ENCODE results near the gene LRP6.
"Not testable (repeated sequence)": the region's sequence is repeated elsewhere in the genome, so short reads cannot be mapped to it uniquely, and the experiment has no call there.

The LRP6 gene

DNA sequence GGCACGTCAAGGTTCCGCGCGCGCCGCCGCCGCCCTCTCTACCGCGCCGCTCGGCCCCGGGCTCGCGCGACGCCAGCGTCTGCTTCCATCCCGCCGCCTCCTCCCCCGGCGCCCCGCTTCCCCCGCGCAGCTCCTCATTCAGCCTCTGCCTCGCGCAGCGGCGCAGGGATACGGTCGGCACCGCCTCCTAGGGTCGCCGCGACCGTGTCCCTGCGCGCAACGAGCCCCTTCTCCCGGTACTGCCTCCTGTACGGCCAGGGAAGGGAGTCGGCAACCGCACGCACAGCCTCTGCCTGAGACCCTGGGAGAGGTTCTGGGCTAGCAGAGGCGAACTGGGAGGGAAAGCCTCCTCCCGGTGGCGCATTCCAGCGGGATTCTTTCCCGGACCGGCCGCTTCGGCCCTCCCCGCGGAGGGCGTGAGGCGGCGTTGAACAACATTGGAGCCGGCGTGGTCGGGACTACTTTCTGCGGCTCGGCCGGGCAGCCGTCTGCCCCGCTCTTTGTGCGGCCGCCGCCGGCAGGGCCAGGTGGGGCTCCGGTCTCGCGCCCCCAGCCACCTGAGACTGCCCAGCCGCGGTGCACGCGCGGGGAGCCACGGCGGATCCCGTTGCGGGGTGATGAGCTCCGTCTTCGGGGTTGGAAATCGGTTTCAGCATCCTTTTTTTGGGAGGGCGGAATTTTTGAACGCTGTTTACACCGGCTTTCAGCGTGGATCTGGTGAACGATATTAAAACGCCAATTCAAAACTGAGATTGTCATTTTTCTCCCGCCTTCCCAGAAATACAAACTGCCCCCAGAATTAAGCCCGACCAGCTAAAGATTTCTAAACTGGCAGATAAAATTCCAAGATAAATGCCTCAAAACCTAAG is at the start of gene LRP6:
TSS of gene LRP6 (minus strand) at position 172 of the 869 bp plus-strand sequence. CDS start 309 bp downstream, outside the sequence.
- DNase-seq (ENCODE audit: low spot score) = peak; percentile 96

DNA sequence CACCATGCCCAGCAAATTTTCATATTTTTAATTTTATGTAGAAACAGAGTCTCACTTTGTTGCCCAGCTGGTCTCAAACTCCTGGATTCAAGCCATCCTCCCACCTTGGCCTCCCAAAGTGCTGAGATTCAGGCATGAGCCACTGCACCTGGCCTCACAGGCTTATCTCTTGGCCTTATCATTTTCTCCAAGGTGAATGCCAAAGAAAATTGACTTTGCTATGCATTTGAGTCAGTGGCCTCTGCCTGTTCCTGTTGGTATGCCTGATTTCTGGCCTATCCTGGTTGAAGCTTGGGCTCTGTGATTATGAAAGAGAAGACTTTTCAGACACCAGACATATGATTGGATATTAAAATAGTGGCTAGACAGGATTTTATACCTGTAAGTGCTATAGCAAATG is 49.0 kb upstream of the LRP6 start:
- no peak for DNase-seq (ENCODE audit: low spot score)

DNA sequence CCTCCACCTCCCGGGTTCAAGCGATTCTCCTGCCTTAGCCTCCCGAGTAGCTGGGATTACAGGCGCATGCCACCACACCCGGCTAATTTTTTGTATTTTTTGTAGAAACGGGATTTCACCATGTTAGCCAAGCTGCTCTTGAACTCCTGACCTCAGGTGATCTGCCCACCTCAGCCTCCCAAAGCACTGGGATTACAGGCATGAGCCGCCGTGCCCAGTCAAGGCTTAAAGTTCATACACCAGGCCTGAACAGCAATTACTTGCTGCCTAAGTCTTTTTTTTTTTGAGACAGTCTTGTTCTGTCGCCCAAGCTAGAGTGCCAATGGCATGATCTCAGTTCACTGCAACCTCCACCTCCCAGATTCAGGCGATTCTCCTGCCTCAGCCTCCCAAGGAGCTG is 43.9 kb upstream of the LRP6 start:
- DNase-seq (ENCODE audit: low spot score) = not testable (repeated sequence)

DNA sequence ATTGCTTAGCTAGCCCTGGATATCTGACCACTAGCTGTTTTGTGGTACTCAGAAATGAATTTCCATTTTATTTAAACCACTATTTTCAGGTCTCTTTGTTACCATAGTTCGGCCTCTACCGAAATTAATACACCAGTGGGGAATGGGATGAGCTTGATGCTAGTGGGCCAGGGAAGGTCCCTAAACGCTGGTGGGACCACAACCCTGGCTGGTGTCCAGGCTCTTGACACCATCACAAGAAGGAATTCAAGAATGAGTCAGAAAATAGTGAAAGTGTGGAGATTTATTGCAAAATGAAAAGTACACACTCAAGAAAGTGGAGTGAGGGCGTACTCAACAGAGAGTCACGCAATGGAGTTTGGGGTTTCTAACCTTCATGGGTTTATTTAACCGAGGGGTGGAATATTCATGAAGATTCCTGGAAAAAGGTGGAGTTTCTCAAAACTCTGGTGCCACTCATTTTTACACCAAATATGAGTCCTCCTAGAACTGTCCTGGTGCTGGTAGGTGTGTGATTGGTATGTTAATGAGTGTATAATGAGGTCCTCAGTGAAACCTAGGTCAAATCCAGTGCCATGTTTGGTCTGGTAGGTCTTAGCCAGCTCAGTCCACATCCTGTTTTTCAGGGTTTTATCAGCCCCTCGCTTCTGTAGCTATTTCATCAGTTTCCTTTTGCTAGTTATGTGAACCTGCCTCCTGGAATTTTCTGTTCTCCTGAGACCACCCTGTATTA is 38.9 kb upstream of the LRP6 start:
- DNase-seq (ENCODE audit: low spot score) = no peak

DNA sequence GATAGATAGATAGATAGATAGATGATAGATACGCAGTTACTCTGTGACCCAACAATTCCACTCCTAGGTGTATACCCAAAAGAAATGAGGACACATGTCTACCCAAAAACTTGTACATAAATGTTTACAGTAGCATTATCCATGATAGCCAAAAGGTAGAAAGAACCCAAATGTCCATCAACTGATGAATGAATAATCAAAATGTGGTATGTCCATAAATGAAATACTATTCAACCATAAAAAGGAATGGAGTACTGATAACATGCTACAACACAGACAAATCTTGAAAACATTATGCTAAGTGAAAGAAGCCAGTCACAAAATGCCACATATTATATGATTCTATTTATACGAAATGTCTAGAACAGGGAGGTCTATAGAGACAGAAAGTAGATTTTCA is 36.1 kb upstream of the LRP6 start:
- no peak for DNase-seq (ENCODE audit: low spot score)

DNA sequence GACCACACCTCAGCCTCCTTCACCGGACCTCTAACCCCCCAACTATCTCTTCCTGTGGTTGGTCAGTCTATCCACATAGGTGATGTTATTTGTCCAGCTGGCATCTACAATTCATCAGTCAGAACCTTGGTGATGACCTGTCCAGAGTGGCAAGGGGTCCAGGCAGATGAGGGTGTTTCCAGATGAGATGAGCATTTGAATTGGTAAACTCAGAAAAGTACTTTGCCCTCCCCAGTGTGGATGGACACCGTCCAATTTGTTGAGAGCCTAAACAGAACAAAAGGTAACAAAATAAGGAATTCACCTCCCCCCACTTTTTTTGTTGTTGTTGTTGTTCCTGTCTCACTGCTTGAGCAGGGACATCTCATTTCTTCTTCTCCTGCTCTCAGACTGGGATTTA is 34.3 kb upstream of the LRP6 start:
- DNase-seq (ENCODE audit: low spot score) = no peak

DNA sequence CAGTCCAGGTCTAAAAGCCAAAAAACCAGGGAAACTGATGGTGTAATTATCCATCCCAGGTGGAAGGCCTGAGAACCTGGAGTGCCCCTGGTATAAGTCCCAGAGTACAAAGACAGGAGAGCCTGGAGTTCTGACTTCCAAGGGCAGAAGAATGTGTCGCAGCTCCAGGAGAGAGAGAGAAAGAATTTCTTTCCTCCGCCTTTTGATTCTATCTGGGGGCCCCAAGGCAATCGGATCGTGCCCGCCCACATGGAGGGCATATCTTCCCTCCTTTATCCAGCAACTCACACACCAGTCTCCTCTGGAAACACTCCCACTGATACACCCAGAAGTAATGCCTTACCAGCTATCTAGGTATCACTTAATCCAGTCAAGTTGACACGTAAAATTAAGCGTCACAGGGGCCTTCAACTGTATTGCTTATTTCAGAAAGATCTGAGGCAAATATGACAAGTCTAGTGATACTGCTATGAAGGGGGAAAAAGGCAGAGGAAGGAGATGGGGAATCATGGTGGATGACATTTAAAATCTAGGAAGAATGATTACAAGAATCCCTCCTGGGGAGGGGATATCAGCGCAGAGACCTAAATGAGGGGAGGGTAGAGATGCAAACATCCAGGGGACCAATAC is 30.5 kb upstream of the LRP6 start:
- no peak for DNase-seq (ENCODE audit: low spot score)

DNA sequence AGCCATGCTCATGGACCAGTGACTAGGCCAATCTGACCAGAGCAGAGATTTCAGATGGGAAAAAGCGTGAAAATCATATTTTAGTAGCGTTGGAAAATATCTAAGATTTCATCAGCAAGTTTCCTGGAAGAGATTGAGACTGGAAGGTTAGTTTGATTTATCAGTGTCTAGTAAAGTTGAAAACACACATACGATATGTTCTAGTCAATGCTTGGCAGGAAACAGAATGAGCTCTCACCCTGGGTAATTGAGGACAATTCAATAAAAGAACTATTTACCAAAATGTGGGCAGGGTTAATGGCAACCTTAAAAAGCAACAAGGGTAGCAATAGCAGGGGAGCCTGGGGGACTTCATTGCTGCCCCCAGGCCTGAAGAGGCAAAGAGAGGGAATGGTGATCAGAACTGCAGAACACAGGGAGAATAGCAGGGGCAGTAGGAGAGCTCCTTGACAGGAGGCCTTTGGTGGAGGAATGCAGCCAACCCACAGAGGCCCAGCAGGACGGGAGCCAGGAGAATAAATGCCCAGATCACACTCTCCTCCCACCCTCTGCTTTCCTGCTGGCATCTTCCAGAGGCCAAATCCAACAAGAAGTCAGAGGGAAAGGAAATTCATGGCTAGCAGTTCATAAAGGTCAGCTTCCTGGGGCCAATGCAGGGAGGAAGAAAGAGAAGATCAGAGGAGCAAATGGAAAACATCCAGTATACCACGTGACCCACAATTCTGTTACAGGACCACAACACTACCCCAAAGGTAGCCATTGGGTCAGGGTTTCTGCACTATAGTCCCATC is 27.6 kb upstream of the LRP6 start:
- DNase-seq (ENCODE audit: low spot score) = no peak

DNA sequence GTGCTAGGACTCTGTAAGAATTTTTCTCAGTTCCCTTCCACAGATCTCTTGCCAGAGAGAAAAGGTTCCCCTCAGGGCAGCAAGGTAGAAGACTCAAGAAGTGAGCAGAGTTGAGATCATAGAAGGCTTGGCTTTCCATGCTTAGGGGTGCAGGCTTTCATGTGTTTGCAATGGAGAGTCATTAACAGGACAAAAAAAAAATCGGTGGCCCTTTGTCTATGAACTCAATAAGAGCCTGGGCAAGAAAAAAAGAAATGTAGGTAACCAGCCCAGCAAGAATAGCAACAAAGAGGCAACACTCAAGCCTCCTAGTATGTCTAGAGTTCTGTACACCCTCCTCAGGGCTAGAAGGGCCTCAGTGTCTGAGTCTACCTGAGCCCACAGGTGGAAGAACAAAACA is 23.4 kb upstream of the LRP6 start:
- no peak for DNase-seq (ENCODE audit: low spot score)

DNA sequence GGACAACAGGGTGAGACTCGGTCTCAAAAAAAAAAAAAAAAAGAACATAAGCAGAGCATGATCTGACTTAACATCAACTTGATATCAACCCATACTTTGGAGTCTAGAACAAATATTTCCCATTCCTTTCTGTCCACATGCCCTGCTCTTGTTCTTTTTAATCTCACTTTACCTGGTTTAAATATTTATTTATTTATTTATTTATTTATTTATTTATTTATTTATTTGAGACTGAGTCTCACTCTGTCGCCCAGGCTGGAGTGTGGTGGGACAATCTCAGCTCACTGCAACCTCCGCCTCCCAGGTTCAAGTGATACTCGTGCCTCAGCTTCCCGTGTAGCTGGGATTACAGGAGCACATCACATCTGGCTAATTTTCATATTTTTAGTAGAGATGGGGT is 19.6 kb upstream of the LRP6 start:
- no peak for DNase-seq (ENCODE audit: low spot score)

DNA sequence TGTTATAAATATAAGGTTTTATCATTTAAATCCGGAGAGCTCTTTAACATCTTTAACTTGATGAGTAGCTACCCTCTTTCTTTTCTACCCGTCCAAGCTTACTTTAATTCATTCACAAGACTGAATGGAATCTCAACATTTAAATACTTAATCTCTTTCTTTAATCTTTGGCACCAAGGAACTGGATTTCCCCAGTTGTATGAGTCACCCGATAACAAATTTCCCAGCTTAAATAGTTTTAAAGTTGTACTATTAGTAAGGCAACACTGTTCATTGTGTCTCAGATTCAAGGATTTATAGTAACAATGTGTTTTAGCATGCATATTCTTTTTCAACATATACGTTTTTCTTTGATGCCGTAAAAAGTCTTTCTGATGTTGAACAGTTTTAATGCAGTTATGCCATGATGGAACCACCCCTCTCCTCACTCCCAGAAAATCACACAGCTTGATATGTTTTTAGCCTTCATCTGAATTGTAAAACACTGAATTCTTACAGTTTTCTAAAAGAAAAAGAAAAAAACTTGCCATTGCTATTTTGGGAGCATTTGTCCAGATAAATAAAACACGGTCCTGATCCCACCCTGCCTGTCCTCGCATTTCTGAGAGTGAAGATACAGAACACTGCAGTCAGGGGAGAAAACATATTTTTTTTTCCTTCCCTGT is 16.0 kb upstream of the LRP6 start:
- DNase-seq (ENCODE audit: low spot score) = no peak

DNA sequence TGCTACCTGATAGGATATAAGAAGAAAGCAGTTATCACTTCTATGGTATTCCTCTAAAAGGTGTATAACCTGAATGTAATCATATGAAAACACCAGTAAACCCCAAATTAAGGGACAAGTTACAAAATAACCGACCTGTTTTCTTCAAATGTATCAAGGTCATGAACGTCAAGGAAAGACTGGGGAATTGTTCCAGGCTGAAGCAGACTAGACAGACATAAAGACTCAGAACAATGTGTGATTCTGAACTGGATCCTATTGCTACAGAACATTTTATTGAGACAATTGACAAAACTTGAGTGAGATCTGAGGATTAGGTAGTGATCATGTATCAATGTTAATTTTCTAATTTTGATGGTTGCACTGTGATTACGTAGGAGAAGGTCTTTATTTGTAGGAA is 15.4 kb upstream of the LRP6 start:
- no peak for DNase-seq (ENCODE audit: low spot score)

DNA sequence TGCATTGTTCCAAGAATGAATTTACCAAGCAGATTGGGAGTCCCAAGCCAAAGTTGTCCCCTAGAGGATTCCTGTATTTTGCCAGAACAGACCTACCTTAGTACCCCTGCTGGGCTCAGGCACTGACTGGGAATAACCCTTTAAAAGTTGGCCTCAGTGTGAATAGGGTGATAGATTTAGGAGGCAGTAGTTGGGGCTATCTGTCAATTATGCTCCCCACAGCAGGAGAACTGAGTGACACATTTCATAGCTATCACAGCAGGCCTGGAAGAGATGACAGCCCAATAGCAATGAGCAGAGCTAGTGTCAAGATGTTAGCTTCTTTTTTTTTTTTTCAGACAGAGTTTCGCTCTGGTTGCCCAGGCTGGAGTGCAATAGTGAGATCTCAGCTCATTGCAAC is 14.3 kb upstream of the LRP6 start:
- DNase-seq (ENCODE audit: low spot score) = no peak

DNA sequence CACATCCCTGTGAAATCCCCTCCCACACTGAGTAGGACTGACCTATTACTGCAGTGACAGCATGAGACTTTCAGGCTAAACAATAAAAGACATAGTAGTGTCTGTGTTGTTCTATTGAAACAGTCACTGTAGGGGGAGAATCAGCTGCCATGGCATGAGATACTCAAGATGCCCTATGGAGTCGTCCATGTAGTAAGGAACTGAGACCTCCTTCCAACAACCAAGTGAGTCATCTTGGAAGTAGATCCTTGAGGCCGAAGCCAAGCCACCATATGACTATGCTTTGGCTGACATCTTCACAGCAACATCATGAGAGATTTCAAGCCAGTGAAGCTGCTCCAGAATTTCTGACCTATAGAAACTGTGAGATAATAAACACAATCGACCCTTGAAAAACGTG is 12.1 kb upstream of the LRP6 start:
- DNase-seq (ENCODE audit: low spot score) = no peak

DNA sequence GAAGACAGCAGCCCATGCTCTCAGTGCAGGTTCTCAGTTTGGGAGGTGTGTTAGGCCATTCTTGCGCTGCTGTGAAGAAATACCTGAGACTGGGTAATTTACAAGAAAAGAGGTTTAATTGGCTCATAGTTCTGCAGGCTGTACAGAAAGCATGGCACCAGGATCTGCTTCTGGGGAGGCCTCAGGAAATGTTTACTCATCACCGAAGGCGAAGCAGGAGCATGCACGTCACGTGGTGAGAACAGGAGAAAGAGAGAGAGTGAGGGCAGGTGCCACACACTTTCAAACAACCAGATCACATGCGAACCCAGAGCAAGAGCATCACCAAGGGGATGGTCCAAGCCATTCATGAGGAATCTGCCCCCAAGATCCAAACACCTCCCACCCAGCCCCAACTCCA is 9.0 kb upstream of the LRP6 start:
- no peak for DNase-seq (ENCODE audit: low spot score)

DNA sequence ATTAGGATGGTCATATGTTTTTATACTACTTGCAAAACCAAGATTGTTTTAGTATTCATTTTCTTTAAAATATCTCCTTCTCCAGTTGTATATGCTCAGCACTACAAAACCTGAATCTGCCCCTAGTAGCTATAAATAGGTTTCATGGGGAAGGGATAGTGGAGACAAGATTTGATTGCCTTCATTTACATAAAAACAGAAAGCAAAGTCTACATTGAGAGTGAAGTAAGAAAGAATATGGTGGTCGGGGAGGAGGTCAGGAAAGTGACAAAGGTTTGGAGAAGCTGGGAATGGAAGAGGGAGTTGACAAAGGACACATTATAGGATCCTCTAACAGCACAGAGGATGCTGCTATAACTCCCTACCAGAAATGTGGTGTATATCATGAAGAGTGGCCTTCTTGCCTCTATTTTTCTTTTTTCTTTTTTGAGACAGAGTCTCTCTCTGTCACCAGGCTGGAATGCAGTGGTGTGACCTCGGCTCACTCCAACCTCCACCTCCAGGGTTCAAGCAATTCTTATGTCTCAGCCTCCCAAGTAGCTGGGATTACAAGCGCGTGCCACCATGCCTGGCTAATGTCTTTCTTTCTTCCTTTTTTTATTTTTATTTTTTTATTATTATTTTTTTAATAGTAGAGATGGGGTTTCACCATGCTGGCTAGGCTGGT is 6.6 kb upstream of the LRP6 start:
- no peak for DNase-seq (ENCODE audit: low spot score)

DNA sequence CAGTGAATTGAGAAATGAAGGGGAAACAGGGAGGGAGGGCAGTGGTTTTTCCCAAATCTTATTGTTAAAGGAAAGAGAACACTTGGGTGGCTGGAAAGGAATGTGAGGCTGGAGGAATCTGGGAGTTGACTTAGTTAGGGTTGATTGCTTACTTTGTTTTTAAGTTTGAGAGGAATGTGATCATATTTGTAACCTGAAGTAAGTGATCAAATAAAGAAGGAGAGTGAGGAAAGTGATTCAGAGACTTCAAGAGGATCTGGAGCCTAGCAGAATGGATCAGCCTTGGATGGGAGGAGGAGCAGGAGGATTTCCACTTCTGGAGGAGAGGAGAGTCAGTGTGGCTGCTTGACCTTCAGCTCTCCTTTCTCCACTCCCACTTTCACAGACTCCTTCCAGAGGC is 6.0 kb upstream of the LRP6 start:
- no peak for DNase-seq (ENCODE audit: low spot score)

DNA sequence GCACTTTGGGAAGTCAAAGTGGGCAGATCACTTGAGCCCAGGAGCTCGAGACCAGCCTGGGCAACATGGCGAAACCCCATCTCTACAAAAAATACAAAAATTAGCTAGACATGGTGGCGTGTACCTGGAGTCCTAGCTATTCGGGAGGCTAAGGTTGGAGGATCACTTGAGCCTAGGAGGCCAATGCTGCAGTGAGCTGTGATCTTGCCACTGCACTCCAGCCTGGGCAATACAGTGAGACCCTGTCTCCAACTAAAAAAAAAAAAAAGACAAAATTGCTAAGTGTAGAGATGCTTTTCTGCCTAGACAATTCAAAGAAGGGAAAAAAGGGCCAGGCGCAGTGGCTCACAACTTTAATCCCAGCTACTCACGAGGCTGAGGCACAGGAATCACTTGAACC is 3.4 kb upstream of the LRP6 start:
- no peak for DNase-seq (ENCODE audit: low spot score)

DNA sequence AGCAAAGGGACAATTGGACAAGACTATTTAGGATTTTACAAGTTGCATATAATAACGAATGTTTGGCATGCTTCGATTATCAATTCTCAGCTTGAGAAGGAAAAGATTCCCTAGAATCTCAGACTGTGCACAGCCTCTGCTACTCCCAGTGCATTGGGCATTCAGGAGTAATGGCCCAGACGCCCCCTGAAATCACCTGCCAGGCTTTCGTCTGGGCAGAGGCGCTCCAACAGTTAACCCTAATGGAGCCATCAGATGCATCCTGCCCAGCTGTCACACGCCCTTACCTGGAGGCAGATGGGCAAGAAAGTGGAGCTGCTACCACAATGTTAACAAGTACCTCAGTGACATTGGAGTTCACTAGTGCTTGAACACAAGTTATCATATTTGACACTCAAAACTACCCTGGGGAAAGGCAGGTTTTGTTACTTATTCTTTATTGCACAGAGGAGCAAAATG is 927 bp upstream of the LRP6 start:
- DNase-seq (ENCODE audit: low spot score) = peak; percentile 56

DNA sequence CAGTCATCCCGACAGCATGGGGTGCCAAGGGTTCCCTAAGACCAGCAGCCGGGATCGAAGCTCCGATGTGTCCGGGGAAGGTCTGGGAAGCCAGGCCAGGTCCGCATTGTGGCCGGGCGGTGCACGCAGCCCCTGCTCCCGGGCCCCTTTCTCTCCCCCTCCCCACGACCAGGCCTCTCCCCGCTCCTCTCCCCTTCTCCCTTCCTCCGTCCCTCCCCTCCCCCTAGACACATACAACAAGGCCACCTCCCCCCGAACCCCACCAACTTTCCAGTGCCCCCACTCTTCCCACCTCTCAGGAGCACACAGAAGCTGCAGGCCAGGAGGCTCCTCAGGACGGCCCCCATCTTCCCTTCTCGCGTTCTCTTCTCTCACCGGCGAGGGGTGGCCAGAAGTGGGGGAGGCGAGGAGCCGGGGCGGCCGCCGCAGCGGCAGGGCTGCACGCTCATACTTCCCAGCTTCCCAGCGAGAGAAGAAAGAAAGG is 413 bp downstream of the LRP6 start:
- peak; percentile 55 for DNase-seq (ENCODE audit: low spot score)

All from D341Med (cell line).